ENCODE measurements around the gene ZNF329.

The ZNF329 gene

GRCh38 chr19:58118979-58119733, 31.4 kb downstream of the ZNF329 start:
- no peak for DNase-seq

- peak; percentile 61 for DNase-seq
These were observed 32.6 kb downstream of the ZNF329 start for GRCh38 chr19:58117841-58118575.

- DNase-seq: no peak
These were observed 42.1 kb downstream of the ZNF329 start for GRCh38 chr19:58108546-58108817.

GRCh38 chr19:58107778-58108545, 42.6 kb downstream of the ZNF329 start:
- no peak for DNase-seq

- no peak for DNase-seq
These were observed 51.9 kb downstream of the ZNF329 start for GRCh38 chr19:58098682-58098998.

GRCh38 chr19:58097781-58098681, 52.6 kb downstream of the ZNF329 start, which contains the start of gene ZSCAN18:
ZSCAN18 (minus strand) TSS chr19:58098231; CDS start chr19:58090267, 7,964 bp downstream.
- DNase-seq: peak; percentile 92

GRCh38 chr19:58097349-58097748, 53.2 kb downstream of the ZNF329 start:
- no peak for DNase-seq

- DNase-seq: no peak
These were observed 53.7 kb downstream of the ZNF329 start for GRCh38 chr19:58096884-58097283.

- no peak for DNase-seq
These were observed 55.3 kb downstream of the ZNF329 start for GRCh38 chr19:58095328-58095727.

- DNase-seq: no peak
These were observed 57.5 kb downstream of the ZNF329 start for GRCh38 chr19:58093071-58093470.

- DNase-seq: no peak
These were observed 59.2 kb downstream of the ZNF329 start for GRCh38 chr19:58091251-58091995.

GRCh38 chr19:58089846-58090245, 60.7 kb downstream of the ZNF329 start:
- DNase-seq: no peak

GRCh38 chr19:58088521-58089052, 62.0 kb downstream of the ZNF329 start:
- DNase-seq: no peak

GRCh38 chr19:58086825-58087710, 63.5 kb downstream of the ZNF329 start:
- DNase-seq: no peak

- DNase-seq: no peak
These were observed 65.2 kb downstream of the ZNF329 start for GRCh38 chr19:58085348-58085875.

- DNase-seq: no peak
These were observed 65.8 kb downstream of the ZNF329 start for GRCh38 chr19:58084596-58085347.

- no peak for DNase-seq
These were observed 67.6 kb downstream of the ZNF329 start for GRCh38 chr19:58083021-58083420.

- no peak for DNase-seq
These were observed 70.8 kb downstream of the ZNF329 start for GRCh38 chr19:58079792-58080191.
